HEK293T (cell line): ENCODE results near the gene HNRNPLL.

ENCODE experiments used
- HDGF ChIP-seq: fragments of 450-650 bp; IDR thresholded peaks from 2 replicates; pipeline ENCODE4 v1.6.1; 2017; ENCODE audit warnings: antibody characterized with exemption, borderline replicate concordance
- LEF1 ChIP-seq: fragments of 450-650 bp; IDR thresholded peaks from 2 replicates; pipeline ENCODE4 v1.6.1; 2017; ENCODE audit warnings: mild to moderate bottlenecking, borderline replicate concordance
- SP1 ChIP-seq: fragments of 450-650 bp; IDR thresholded peaks from 2 replicates; pipeline ENCODE4 v1.6.1; 2017
- ZNF384 ChIP-seq: fragments of 450-650 bp; IDR thresholded peaks from 2 replicates; pipeline ENCODE4 v1.6.1; 2016

DNA sequence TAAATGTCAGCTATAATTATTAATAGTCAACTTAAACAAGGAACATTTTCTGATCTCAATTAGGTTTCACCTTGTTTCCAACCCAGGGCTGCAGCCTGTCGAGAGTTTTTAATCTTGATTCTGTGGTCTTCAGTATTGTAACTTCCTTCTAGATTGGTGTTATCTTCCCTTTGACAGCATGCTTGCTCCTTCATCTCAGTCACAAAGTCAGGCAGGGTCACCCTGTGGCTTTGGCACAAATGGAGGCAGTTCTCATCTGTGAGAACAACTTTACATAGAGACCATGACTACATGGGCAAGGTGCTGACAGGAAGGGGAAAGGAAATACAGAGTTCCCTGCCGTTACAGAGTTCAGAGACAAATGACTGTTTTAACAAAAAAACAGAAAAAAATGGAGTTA, 50.5 kb downstream of the HNRNPLL start:
- TF ChIP-seq LEF1 (no peak), SP1 (no peak), HDGF (no peak), ZNF384 (no peak)
